Activated T-cell treated with anti-CD3 and anti-CD28 coated beads, Interleukin-2, amount 50 U/mL, for 72 hours (primary cell): ENCODE results near the gene PEAK1. TPM values are rescaled to one million over a fixed set of nuclear protein-coding genes. Genes with fewer than 3 reads are reported as not detected.
A peak's percentile ranks its signal among the peaks of the same experiment; 100 is the strongest.
"Not testable (repeated sequence)": the region's sequence is repeated elsewhere in the genome, so short reads cannot be mapped to it uniquely, and the experiment has no call there.

ENCODE experiments used
- ATAC-seq, 2 donors: fragments of 150-1000 bp; cut with Tn5 transposase; replicated peaks in 1 of 2; 2 replicates each; pipeline ENCODE4 v1.10.0; 2021; ENCODE audit warnings: moderate library complexity in 2 of 2, mild to moderate bottlenecking in 1 of 2
- DNase-seq, 2 donors: peaks; one replicate each; pipeline ENCODE4 v3.0.0; 2021 to 2022; ENCODE audit warnings: mixed read lengths in 1 of 2
- H3K27ac Mint-ChIP-seq: one replicate; pipeline ENCODE4 v1.8.0; 2022; ENCODE audit warnings: mild to moderate bottlenecking, moderate library complexity, mixed read lengths
- H3K27me3 Mint-ChIP-seq: one replicate; pipeline ENCODE4 v1.8.0; 2022; ENCODE audit warnings: low read depth, mixed read lengths
- H3K36me3 Mint-ChIP-seq, 2 donors: one replicate each; pipeline ENCODE4 v1.8.0; 2022; ENCODE audit warnings: mixed read lengths in 2 of 2, mild to moderate bottlenecking in 1 of 2; ENCODE audit not compliant: insufficient read depth in 2 of 2
- H3K4me1 Mint-ChIP-seq: one replicate; pipeline ENCODE4 v1.8.0; 2022; ENCODE audit warnings: low read depth, mixed read lengths
- H3K4me3 Mint-ChIP-seq, 2 donors: one replicate each; pipeline ENCODE4 v1.8.0; 2022; ENCODE audit warnings: mild to moderate bottlenecking in 2 of 2, mixed read lengths in 2 of 2, moderate library complexity in 2 of 2
- H3K9me3 Mint-ChIP-seq, 2 donors: one replicate each; pipeline ENCODE4 v1.8.0; 2022; ENCODE audit warnings: mixed read lengths in 2 of 2
- total RNA-seq, 2 donors: library from RNA; stranded (reverse); gene quantifications; one replicate each; pipeline ENCODE4 v1.2.3, GENCODE V29; 2022

PEAK1 gene
- total RNA-seq, 2 donors from 2014 or later, result 33.6 to 45.7 TPM

DNA sequence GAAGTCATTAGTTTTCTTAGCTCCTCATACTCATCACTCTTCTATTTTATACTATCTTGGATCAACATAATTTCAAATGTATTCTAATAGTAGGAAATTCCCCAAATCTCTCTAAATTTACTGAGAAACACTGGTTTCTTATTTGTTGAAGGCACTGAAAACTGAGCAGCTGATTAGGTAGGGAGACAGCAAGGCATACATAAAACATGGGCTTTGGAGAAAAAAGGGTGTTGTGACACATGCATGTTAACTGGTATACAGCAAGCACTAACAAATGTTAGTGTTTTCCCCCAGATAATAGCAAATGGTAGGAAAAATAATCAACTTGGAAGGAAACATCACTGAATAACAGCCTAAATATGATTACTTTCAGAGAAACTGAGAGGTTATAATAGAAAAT is 223.5 kb downstream of the PEAK1 start:
- no peak for ATAC-seq
- H3K27me3 Mint-ChIP-seq, result no peaks in the 10 kb centered on the region
- peaks cover 3 to 16% of the 10 kb centered on the region in 2 donors for H3K36me3 Mint-ChIP-seq
- no peak for DNase-seq
- H3K4me1 Mint-ChIP-seq, result no peaks in the 10 kb centered on the region
- no peak overlapping the region for H3K4me3 Mint-ChIP-seq
- H3K27ac Mint-ChIP-seq, result no peak overlapping the region
- H3K9me3 Mint-ChIP-seq, result peaks cover 2 to 9% of the 10 kb centered on the region in 2 donors

- H3K4me3 Mint-ChIP-seq, result no peak overlapping the region
- H3K27me3 Mint-ChIP-seq, result no peaks in the 10 kb centered on the region
- H3K4me1 Mint-ChIP-seq, result no peaks in the 10 kb centered on the region
- H3K27ac Mint-ChIP-seq, result peak overlapping the region; percentile 23
- ATAC-seq (no peak), DNase-seq (no peak)
- peaks cover 2 to 9% of the 10 kb centered on the region in 2 donors for H3K9me3 Mint-ChIP-seq
- peaks cover 3 to 16% of the 10 kb centered on the region in 2 donors for H3K36me3 Mint-ChIP-seq
These were observed 224.3 kb downstream of the PEAK1 start for GRCh38 chr15:77195586-77195985.

DNA sequence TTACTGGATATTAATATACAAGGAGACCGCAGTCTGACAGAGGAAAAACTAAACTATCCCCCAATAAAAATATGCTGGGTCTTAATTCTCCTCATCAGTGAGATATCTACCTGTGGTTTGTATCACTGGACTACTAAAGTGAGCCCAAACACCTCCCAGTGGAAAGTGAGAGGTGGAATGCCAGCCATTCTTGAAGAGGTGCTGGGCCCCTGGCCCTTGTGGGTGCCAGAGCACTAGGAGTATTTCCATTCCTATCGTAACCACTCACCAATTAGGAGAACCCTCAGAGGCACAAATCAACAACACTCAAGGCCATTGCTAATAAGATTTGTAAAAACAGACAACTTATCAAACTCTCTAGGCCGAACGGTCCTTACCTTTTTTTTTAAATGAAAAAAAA is 227.5 kb downstream of the PEAK1 start:
- ATAC-seq, result no peak
- Mint-ChIP-seq H3K27ac (no peak overlapping the region), H3K9me3 (no peaks in the 10 kb centered on the region), H3K4me3 (no peak overlapping the region), H3K27me3 (no peaks in the 10 kb centered on the region), H3K36me3 (no peaks in the 10 kb centered on the region), H3K4me1 (peaks cover 19% of the 10 kb centered on the region)
- no peak for DNase-seq

- Mint-ChIP-seq H3K36me3 (no peaks in the 10 kb centered on the region), H3K9me3 (no peaks in the 10 kb centered on the region), H3K27me3 (no peaks in the 10 kb centered on the region), H3K27ac (no peak overlapping the region), H3K4me3 (no peak overlapping the region), H3K4me1 (peaks cover 30% of the 10 kb centered on the region)
- DNase-seq (no peak), ATAC-seq (no peak)
These were observed 228.6 kb downstream of the PEAK1 start for GRCh38 chr15:77191230-77191834.

GRCh38 chr15:77187751-77188464 is 232.0 kb downstream of the PEAK1 start:
- Mint-ChIP-seq H3K27me3 (no peaks in the 10 kb centered on the region), H3K27ac (peak overlapping the region; percentile 80), H3K4me1 (peaks cover 40% of the 10 kb centered on the region), H3K36me3 (no peaks in the 10 kb centered on the region), H3K9me3 (no peaks in the 10 kb centered on the region), H3K4me3 (peak overlapping the region; percentile 9 to 28)
- ATAC-seq, result peak; percentile 48 to 51
- no peak for DNase-seq

DNA sequence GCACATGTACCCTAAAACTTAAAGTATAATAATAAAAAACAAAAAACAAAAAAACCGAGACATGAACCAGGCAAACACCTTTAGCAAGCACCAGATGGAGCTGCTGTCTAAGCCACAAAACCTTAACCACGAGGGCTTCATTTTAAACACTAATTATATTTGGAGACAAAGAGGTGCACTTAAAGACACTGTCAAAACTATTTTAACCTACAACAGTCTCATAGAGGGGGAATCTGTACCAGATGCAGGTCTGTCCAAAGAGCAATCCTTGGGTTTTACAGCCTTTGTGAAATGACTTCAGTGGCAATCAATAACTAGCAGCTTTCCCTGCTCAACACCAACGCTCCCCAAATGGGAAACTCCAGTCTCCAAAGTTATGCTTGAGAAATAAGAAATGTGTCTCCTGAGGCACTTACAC is 233.3 kb downstream of the PEAK1 start:
- no peak overlapping the region for H3K27ac Mint-ChIP-seq
- peaks cover 53% of the 10 kb centered on the region for H3K4me1 Mint-ChIP-seq
- H3K4me3 Mint-ChIP-seq, result no peak overlapping the region
- DNase-seq (peak; percentile 2 to 3), ATAC-seq (no peak)
- H3K9me3 Mint-ChIP-seq, result no peaks in the 10 kb centered on the region
- no peaks in the 10 kb centered on the region for H3K36me3 Mint-ChIP-seq
- H3K27me3 Mint-ChIP-seq, result no peaks in the 10 kb centered on the region

GRCh38 chr15:77185242-77185785 is 234.6 kb downstream of the PEAK1 start:
- peaks cover 66% of the 10 kb centered on the region for H3K4me1 Mint-ChIP-seq
- DNase-seq (no peak), ATAC-seq (no peak)
- H3K27ac Mint-ChIP-seq, result no peak overlapping the region
- H3K9me3 Mint-ChIP-seq, result no peaks in the 10 kb centered on the region
- H3K4me3 Mint-ChIP-seq, result no peak overlapping the region
- no peaks in the 10 kb centered on the region for H3K36me3 Mint-ChIP-seq
- no peaks in the 10 kb centered on the region for H3K27me3 Mint-ChIP-seq

DNA sequence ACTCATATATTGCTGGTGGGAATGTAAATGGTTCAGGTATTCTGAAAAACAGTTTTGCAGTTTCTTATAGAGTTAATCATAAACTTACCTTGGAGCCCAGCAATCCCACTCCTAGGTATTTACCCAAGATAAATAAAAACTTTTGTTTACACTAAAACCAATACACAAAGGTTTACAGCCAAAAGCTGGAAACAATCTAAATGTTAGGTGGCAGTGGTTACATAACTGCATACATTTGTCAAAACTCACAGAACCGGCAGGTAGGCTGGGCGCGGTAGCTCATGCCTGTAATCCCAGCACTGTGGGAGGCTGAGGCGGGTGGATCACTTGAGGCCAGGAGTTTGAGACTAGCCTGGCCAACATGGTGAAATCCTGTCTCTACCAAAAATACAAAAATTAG is 235.6 kb downstream of the PEAK1 start:
- not testable (repeated sequence) for ATAC-seq, H3K36me3 Mint-ChIP-seq, H3K27ac Mint-ChIP-seq, DNase-seq, H3K27me3 Mint-ChIP-seq, H3K4me3 Mint-ChIP-seq, H3K9me3 Mint-ChIP-seq
- peaks cover 71% of the 10 kb centered on the region for H3K4me1 Mint-ChIP-seq

- no peak overlapping the region for H3K27ac Mint-ChIP-seq
- peaks cover 70% of the 10 kb centered on the region for H3K4me1 Mint-ChIP-seq
- ATAC-seq, result no peak
- no peak overlapping the region for H3K4me3 Mint-ChIP-seq
- no peak for DNase-seq
- no peaks in the 10 kb centered on the region for H3K9me3 Mint-ChIP-seq
- no peaks in the 10 kb centered on the region for H3K36me3 Mint-ChIP-seq
- H3K27me3 Mint-ChIP-seq, result no peaks in the 10 kb centered on the region
These were observed 236.8 kb downstream of the PEAK1 start for GRCh38 chr15:77183066-77183465.

GRCh38 chr15:77181305-77182074 is 238.4 kb downstream of the PEAK1 start:
- peak; percentile 52 to 56 for ATAC-seq
- Mint-ChIP-seq H3K4me1 (peaks cover 54% of the 10 kb centered on the region), H3K27ac (peak overlapping the region; percentile 1), H3K36me3 (peaks cover 0 to 3% of the 10 kb centered on the region in 2 donors), H3K27me3 (no peaks in the 10 kb centered on the region), H3K9me3 (no peaks in the 10 kb centered on the region), H3K4me3 (peak overlapping the region in 1 of 2 donors; percentile 21)
- peak in 1 of 2 donors; percentile 8 for DNase-seq

GRCh38 chr15:77180757-77181156 is 239.1 kb downstream of the PEAK1 start:
- Mint-ChIP-seq H3K4me1 (peaks cover 50% of the 10 kb centered on the region), H3K9me3 (no peaks in the 10 kb centered on the region), H3K27ac (no peak overlapping the region), H3K27me3 (no peaks in the 10 kb centered on the region), H3K36me3 (peaks cover 0 to 3% of the 10 kb centered on the region in 2 donors), H3K4me3 (no peak overlapping the region)
- ATAC-seq (no peak), DNase-seq (no peak)

- Mint-ChIP-seq H3K4me1 (peaks cover 46% of the 10 kb centered on the region), H3K27ac (peak overlapping the region; percentile 26), H3K36me3 (peaks cover 0 to 3% of the 10 kb centered on the region in 2 donors), H3K27me3 (no peaks in the 10 kb centered on the region), H3K9me3 (no peaks in the 10 kb centered on the region), H3K4me3 (peak overlapping the region; percentile 23 to 56)
- ATAC-seq, result no peak
- no peak for DNase-seq
These were observed 239.6 kb downstream of the PEAK1 start for GRCh38 chr15:77180270-77180669.

DNA sequence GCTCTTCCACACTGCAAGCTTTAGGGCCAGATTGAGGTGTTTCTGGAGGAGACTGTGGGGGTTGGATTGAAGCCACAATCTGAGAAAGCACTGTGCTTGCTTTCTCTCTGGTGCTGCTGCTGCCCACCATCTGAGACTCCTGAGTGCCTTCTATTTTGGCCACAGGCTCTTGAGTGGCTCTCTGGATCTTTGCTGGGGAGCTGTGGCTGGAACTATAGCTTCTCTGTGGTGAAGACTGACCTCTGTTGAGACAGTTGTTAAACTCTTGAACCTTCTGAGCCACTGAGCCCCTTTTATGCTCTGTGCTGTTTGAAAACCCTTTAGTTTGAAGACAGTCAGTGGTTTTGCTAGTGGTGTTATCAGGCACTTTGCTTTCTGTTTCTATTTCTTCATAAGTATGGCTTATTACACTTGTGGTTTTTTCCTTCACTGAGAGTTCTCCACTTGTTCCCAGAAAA is 240.3 kb downstream of the PEAK1 start:
- peaks cover 0 to 3% of the 10 kb centered on the region in 2 donors for H3K36me3 Mint-ChIP-seq
- H3K27ac Mint-ChIP-seq, result peak overlapping the region; percentile 26
- ATAC-seq (peak; percentile 63 to 70), DNase-seq (peak in 1 of 2 donors; percentile 3)
- H3K4me3 Mint-ChIP-seq, result peak overlapping the region; percentile 23 to 56
- no peaks in the 10 kb centered on the region for H3K9me3 Mint-ChIP-seq
- H3K4me1 Mint-ChIP-seq, result peaks cover 42% of the 10 kb centered on the region
- no peaks in the 10 kb centered on the region for H3K27me3 Mint-ChIP-seq
